Activated T-cell treated with anti-CD3 and anti-CD28 coated beads, Interleukin-2, amount 50 U/mL, for 1 hour (primary cell): ENCODE data around the gene GALNT4.

Experiments used
- DNase-seq: peaks from one replicate; pipeline ENCODE4 v3.0.0-alpha.2; 2020

GALNT4 gene

GRCh38 chr12:89490922-89491321 lies 33.7 kb downstream of the GALNT4 start:
- no peak for DNase-seq

DNA sequence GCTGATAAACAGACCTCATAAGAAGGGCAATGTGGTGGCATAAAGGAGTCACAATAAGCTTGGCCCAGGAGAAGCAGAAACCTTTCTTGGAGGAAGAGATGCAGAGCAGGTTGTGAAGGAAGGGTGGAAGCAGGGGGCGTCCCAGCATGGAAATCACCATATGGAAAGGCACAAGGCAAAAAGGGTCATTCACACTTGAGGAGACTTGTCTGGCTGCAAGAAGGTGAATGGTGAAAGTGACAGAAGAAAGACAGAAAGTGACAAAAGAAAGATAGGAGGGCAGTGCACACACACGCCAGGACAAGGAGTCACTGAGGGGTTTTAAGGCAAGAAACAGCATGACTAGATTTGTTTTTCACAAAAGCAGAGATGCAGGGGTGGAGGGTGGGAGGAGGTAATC lies 38.3 kb downstream of the GALNT4 start:
- no peak for DNase-seq

DNA sequence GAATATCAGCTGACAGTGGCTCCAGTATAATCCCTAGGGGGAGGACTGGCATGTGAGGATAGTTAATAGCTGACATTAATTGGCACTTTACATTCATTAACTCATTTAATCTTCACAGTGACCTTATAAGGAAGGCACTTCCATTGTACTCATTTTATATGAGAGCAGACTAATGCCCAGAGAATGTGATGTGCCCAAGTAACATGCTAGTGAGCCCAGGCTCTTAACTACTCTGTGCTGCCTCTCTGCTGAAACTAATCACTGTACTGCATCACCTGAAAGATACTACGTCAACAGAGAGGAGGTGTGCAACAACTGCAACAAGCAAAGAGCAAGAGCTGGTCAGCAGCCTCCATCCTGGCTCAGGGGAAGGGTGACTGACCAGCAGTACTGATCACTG lies 40.1 kb downstream of the GALNT4 start:
- no peak for DNase-seq

DNA sequence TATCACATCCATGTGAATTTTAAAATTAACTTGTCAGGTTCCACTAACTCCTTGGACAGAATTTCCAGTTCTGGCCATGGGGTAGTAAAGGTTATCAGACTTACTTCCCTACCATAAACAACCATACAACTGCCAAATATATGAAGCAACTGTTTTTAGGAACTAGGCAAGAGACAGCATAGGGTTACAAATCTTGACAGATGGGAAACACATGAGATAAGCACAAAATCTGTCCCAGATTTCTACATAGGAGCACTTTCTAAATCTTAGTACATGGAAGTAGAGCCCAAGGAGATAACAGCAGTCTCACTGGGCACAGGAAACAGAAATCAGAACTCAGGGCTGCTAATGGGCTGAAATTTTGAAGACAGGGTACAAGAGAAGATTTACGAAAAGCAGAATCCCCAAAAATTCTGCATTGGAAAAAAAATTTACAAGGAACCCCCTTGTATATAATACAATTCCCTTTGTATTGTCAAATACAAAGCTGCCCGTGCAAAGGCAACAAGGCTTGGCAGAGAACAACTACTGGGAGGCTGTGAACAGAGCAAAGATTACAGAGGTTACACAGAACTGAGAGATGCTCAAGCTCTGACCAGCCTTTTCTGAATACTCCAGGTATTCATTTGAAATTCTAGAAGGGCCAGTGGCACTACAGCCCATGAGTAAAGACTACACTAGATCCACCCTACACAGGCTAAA lies 43.2 kb downstream of the GALNT4 start:
- DNase-seq: no peak

DNA sequence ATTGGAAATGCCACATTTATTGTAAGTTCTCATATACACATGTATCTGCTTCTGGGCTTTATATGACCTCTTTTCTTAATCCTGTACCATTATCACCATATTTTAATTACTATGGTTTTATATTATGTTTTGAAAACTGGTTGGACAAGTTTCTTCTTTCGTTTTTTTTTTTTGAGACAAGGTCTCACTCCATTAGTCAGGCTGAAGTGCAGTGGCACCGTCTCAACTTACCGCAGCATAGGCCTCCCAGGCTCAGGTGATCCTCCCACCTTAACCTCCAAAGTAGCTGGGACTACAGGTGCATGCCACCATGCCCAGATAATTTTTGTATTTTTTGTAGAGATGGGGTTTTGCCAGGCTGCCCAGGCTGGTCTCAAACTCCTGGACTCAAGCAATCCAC lies 44.6 kb downstream of the GALNT4 start:
- no peak for DNase-seq

- no peak for DNase-seq
These were observed 46.8 kb downstream of the GALNT4 start for GRCh38 chr12:89477633-89478279.

- DNase-seq: no peak
These were observed 47.5 kb downstream of the GALNT4 start for GRCh38 chr12:89476904-89477595.

- no peak for DNase-seq
These were observed 48.4 kb downstream of the GALNT4 start for GRCh38 chr12:89476232-89476631.

DNA sequence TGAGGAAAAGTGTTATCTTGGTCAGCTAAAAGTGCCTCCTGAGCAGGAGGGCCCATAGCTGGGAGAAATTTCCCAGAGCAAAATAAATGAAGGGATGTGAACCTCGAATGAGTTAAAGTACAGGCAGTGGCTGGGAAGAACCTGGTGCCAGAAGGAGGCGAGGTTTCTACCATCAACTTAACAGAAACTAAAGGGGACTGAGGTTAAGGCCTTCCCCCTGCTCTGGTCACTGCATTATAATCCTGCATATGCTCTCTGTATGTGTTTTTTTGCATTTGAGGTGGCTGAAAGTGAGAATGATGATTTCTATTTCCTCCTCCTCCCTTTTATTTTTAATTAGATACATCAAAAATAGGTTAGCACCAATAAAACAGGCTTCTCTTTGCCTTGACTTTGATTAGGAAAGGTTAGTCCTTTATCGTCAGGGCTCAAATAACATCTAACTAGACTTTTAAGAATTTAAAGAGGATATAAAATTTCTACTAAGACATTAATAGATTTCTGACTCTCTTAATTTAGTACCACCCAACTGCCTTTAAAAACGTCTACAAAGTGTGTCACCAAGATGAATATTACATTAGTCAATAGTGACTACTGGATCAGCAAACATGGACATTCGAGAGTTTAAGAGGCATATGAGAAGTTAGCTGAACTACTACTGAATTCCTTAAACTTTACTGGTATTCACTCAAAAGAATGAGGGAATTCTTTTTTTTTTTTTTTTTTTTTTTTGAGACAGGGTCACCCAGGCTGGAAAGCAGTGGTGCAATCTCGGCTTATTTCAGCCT lies 49.2 kb downstream of the GALNT4 start:
- no peak for DNase-seq

- no peak for DNase-seq
These were observed 50.0 kb downstream of the GALNT4 start for GRCh38 chr12:89474615-89475014.
